Measurements from ENCODE around the gene BCL2.

DNA sequence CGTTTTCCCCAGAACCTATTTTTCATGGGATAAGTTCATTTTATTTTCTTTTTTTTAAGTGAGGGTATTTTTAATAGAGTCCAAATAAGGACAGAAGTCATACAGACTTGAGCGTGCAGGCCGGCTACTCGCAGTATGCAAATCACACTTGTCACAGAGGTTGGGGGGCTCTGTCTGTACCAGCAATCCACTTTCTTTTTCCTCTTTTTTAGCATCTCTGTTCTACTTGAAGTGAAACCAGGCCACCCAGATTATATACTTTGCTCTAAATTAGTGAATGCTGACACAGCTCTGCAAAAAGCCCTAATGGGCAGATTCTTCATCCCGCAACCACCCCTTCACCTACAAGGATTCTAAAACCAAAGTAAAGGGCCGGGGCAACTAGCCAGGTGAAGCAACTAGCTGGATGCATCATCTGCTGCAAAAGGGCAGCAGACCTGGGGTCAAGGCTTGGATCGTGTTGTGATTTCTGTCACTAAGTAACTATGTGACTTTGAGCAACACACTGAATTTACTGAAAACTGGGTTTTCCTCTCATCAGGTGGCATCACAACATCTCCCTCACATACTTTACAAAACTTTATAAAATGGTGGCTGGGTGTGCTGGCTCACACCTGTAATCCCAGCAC, 29.1 kb upstream of the BCL2 start:
- TF ChIP-seq, protein P1, sequence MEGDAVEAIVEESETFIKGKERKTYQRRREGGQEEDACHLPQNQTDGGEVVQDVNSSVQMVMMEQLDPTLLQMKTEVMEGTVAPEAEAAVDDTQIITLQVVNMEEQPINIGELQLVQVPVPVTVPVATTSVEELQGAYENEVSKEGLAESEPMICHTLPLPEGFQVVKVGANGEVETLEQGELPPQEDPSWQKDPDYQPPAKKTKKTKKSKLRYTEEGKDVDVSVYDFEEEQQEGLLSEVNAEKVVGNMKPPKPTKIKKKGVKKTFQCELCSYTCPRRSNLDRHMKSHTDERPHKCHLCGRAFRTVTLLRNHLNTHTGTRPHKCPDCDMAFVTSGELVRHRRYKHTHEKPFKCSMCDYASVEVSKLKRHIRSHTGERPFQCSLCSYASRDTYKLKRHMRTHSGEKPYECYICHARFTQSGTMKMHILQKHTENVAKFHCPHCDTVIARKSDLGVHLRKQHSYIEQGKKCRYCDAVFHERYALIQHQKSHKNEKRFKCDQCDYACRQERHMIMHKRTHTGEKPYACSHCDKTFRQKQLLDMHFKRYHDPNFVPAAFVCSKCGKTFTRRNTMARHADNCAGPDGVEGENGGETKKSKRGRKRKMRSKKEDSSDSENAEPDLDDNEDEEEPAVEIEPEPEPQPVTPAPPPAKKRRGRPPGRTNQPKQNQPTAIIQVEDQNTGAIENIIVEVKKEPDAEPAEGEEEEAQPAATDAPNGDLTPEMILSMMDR (conservative IDR thresholded peaks at IDR 0.05; ENCODE audit: low read depth, low read length) = no peak
- no peak for TF ChIP-seq EZH2 (IDR thresholded peaks at IDR 0.05; ENCODE audit: low read length, unreplicated experiment)
- no peak for TF ChIP-seq EZH2phosphoT487 (IDR thresholded peaks at IDR 0.05; ENCODE audit: borderline replicate concordance, low read length)
